Astrocyte of the hippocampus (primary cell): ENCODE measurements around the gene MGAM2.
A peak's percentile ranks its signal among the peaks of the same experiment; 100 is the strongest.

Experiments used
- DNase-seq: peaks from one replicate; pipeline ENCODE4 v3.0.0; 2011; ENCODE audit warnings: low read depth, low spot score

The MGAM2 gene

GRCh38 chr7:142120524-142120923, 9.0 kb downstream of the MGAM2 start:
- DNase-seq: no peak

- no peak for DNase-seq
Observed at GRCh38 chr7:142123184-142123583, 11.7 kb downstream of the MGAM2 start.

DNA sequence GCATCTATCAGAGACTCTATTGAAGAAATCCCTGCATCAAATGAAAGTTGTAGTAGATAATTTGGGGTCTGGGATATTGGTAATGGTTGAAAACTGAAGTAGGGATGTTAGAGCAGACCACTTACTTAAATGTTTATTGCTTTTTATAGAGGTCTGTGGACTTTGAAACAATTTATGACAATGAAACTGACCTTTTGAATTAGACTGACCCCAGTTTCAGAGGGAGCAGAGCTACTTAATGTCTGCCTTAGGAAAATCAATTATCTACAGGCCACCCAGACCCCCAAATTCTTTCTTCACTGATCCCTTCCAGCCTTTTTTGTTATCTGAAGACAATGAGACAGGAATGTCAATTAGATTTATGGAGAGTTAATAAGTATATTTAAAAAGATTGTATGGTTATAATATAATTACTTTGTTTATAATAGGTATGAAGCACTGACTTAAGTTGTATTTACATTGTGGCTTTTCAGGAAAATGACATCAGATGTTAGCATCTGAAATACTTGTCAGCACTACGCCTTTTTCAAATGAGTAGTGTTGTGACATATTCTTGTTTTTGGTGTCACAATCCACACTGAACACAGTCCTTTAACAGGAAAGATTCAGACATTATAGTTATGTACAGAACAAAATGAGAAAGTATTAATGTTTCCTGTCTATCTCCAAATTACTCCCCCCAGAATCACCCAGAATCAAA, 13.9 kb downstream of the MGAM2 start:
- no peak for DNase-seq

DNA sequence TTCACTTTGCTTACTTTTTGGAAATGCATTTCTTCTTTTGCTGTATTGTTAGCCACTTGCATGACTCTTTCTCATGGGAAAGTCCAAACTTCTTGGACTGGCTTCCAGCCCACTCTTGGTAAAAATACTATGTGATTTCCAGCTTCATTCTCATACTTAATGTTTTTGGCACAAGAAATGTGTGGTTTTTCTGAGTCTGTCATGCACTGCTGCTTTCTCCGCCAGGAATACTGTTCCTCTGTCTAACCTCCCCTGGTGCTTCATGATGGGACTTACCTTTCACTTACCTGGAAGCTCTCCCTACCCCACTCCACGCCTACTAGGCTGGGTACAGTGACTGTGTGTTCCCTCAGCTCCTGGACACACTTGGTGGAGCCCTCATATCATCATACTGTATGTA, 18.7 kb downstream of the MGAM2 start:
- DNase-seq: peak; percentile 11

DNA sequence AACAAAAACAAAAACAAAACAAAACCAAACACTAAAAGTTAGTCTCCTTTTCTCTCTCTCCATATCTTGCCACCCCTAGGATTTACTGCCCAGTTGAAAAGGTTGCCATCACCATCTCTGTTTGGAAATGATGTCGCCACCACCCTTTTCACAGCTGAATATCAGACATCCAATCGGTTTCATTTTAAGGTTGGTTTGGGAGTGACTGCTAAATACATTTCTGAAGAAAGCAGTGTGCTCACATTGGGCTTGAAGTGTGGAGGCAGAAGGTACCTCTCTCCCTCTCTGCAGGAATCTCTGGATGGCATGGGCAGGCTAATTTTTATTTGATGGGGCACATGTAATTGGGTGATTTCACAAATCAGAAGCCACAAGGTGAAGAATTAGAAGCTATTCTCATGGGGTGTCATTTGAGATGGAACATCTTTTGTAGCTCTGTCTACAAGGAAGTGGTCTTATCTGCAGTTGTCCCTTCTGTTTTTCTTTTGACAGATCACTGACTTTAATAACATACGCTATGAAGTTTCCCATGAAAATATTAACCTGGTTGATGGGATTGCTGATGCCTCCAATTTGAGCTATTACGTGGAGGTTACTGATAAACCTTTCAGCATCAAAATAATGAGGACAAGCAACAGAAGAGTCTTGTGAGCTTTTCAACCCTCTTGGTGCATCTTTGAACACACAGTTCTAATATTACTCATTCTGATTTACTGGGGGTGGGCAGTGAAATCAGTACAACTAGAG, 20.1 kb downstream of the MGAM2 start:
- no peak for DNase-seq

GRCh38 chr7:142133731-142134148, 22.2 kb downstream of the MGAM2 start:
- DNase-seq: no peak

- DNase-seq: no peak
Observed at GRCh38 chr7:142134909-142135308, 23.4 kb downstream of the MGAM2 start.

GRCh38 chr7:142138996-142139395, 27.5 kb downstream of the MGAM2 start:
- no peak for DNase-seq

- no peak for DNase-seq
Observed at GRCh38 chr7:142139597-142140400, 28.3 kb downstream of the MGAM2 start.

DNA sequence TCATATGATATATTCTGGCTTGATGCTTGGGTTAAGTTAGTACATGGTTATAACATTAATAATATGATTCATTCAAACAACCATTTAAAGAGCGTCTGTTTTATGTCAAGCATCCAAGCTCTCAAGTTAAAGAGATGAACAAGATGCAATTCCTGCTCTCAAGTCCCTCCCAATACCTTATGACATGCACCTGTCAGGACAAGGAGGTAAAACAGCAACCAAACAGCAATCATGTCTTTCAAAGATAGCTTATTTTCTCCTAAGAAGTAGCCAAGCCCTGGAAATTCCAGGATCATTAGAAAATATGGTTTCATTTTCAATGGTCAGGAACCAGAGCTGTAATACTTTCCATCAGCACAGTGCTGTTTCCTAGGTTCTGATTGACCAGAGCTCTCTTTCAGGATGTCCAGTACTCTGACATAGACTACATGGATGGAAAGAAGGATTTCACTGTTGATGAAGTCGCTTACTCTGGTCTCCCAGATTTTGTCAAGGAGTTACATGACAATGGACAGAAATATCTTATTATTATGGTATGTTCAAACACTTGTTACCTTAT, 29.0 kb downstream of the MGAM2 start:
- DNase-seq: no peak

DNA sequence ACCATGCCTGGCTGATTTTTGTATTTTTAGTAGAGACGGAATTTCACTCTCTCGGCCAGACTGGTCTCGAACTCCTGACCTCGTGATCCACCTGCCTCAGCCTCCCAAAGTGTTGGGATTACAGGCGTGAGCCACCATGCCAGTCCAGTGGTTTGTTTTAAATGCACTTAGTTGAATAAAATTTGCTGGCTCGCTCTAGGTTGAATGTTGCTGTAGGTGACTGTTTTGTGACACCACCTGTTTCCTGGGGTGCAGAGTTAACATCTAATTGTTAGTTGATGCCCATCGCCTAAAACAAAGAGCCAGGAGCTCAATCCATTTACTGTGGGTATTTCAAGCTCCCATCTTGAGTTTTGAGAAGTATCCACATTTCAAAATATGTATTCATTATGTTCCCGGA, 31.2 kb downstream of the MGAM2 start:
- no peak for DNase-seq

- DNase-seq: no peak
Observed at GRCh38 chr7:142146124-142146523, 34.6 kb downstream of the MGAM2 start.

DNA sequence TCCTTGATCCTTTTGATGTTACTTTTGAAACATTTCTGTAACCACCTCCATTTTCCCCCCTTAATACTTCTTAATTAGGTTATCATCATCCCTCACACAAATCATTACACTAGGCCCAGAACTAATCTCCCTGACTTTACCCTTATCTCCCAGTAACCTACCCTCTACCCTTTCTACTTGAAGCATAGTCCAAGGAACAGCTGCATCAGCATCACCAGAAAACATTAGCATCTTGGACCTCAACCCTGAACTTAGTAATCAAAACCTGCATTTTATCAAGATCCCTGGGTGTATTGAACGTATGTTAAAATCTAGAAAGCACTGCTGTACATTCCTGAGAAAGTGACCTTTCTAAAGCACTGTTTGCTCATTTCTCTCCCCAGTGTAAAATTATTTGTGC, 38.8 kb downstream of the MGAM2 start:
- DNase-seq: no peak

- DNase-seq: no peak
Observed at GRCh38 chr7:142150869-142151268, 39.4 kb downstream of the MGAM2 start.

GRCh38 chr7:142152076-142152475, 40.6 kb downstream of the MGAM2 start:
- DNase-seq: no peak

DNA sequence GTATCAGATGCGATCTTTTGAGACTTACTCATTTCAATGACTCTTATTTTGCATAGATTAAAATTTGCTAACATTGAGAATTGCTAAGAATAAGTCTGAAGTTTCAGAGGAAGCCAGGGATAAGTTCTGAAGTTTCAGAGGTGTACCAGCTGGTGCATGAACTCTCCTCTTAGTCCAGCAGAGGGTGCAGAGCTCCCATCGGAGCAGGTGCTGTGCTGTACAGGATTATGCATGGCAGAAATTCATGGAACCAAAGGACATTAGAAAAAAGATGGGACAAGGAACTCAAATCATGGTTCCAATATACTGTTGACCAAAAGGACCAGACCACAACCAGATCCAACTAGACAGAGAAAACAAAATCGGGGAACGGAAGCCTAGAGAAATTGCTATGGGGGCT, 41.9 kb downstream of the MGAM2 start:
- DNase-seq: peak; percentile 17

DNA sequence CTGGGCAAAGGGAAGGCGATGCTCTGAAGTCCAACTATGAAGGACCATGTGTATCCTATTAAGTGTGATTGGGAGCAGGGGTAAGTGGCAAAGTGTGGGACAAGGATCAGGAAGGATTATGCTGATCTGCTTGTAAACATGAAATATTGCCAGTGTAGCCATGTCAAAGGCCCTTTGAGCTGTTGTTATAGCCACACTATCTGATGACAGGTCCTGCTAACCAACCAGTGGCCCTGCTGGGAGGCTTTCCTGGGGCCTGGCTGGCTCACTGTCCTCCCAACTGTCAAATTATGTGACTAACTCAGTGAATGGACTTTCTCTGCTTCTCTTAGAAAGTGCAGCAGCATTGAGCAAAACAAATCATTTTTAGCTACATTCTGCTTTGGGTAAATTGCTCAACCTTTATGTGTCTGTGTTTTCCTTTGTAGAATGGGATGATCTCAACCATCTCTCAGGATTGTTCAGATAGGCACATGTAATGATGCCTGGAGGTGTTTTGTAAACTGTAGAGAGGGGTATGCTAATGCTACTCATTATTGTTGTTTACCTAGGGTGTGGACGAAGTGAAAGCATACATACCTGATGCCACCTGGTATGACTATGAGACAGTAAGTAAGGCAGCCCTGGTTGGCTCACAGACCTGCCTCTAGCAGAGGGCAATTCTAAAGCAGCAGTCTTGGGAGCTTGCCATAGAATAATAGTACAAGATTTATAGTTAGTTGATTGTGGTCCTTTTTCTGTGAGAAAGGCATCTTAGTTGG, 47.4 kb downstream of the MGAM2 start:
- DNase-seq: no peak

GRCh38 chr7:142161921-142162320, 50.4 kb downstream of the MGAM2 start:
- DNase-seq: no peak

- DNase-seq: peak; percentile 66
Observed at GRCh38 chr7:142168746-142169145, 57.2 kb downstream of the MGAM2 start.

DNA sequence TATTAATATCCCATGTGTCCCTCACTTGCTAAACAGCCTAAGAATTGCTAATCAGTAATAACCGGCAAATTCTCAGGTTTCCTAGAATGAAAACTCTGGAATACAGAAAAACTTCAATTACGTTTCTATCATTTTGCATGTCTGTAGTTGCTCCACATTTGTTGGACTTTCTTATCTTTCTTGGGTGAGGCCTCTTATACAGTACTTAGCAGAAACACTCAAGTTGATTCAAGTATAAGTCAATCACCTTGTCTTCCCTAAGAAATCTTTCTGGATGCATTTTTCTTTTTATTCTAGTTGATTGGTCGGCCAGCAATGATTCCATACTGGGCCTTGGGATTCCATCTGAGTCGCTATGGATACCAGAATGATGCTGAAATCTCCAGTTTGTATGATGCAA, 61.4 kb downstream of the MGAM2 start:
- no peak for DNase-seq

DNA sequence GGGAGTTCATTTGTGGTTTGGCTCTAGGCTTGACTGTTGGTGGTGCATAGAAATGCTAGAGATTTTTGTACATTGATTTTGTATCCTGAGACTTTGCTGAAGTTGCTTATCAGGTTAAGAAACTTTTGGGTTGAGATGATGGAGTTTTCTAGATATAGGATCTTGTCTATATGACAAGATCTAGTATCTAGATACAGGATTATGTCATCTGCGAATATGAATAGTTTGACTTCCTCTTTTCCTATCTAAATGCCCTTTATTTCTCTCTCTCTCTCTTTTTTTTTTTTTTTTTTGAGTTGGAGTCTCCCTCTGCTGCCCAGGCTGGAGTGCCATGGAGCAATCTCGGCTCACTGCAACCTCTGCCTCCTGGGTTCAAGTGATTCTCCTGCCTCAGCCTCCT, 62.9 kb downstream of the MGAM2 start:
- no peak for DNase-seq
